Loucy (cell line): ENCODE measurements around the gene CRACDL.

Experiments used
- EZH2phosphoT487 ChIP-seq: fragments of 200-600 bp; IDR thresholded peaks from 2 replicates; pipeline ENCODE4 v1.6.1; 2018; ENCODE audit warnings: antibody characterized with exemption, mild to moderate bottlenecking, moderate library complexity, borderline replicate concordance
- TF ChIP-seq, protein P1 (sequence below): fragments of 200-600 bp; sonication (generic); conservative IDR thresholded peaks from 2 replicates; pipeline ENCODE4 v1.5.1; 2014; ENCODE audit warnings: mild to moderate bottlenecking, antibody characterized with exemption, low read length

DNA sequence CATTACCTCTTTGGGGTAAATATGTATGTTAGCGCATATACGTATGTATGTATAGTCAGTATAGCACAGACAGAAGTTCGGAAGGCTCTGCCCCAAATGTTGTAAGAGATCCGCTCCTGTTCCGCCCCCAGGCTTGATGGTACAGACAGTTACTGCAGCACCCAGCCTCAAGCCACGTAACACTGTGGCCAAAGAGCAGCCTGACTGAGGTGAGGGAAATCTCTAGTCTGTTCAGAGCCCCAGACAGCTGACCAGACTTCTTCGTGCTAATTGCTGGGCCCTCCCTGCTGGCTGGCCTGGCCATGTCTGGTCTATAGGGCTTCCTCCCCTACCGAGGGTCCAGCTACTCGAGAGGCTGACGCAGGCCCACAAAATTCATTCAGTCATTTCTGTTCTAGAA, 7.8 kb downstream of the CRACDL start:
- TF ChIP-seq, protein P1, sequence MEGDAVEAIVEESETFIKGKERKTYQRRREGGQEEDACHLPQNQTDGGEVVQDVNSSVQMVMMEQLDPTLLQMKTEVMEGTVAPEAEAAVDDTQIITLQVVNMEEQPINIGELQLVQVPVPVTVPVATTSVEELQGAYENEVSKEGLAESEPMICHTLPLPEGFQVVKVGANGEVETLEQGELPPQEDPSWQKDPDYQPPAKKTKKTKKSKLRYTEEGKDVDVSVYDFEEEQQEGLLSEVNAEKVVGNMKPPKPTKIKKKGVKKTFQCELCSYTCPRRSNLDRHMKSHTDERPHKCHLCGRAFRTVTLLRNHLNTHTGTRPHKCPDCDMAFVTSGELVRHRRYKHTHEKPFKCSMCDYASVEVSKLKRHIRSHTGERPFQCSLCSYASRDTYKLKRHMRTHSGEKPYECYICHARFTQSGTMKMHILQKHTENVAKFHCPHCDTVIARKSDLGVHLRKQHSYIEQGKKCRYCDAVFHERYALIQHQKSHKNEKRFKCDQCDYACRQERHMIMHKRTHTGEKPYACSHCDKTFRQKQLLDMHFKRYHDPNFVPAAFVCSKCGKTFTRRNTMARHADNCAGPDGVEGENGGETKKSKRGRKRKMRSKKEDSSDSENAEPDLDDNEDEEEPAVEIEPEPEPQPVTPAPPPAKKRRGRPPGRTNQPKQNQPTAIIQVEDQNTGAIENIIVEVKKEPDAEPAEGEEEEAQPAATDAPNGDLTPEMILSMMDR = no peak
- no peak for TF ChIP-seq EZH2phosphoT487
